GM03348 (cell line): ENCODE results near the gene HOXA10.

ENCODE experiments used
- DNase-seq: peaks from one replicate; pipeline ENCODE4 v3.0.0; 2012; ENCODE audit warnings: low spot score

The HOXA10 gene

GRCh38 chr7:27129729-27130539, 44.2 kb downstream of the HOXA10 start:
- DNase-seq = peak; percentile 79

DNA sequence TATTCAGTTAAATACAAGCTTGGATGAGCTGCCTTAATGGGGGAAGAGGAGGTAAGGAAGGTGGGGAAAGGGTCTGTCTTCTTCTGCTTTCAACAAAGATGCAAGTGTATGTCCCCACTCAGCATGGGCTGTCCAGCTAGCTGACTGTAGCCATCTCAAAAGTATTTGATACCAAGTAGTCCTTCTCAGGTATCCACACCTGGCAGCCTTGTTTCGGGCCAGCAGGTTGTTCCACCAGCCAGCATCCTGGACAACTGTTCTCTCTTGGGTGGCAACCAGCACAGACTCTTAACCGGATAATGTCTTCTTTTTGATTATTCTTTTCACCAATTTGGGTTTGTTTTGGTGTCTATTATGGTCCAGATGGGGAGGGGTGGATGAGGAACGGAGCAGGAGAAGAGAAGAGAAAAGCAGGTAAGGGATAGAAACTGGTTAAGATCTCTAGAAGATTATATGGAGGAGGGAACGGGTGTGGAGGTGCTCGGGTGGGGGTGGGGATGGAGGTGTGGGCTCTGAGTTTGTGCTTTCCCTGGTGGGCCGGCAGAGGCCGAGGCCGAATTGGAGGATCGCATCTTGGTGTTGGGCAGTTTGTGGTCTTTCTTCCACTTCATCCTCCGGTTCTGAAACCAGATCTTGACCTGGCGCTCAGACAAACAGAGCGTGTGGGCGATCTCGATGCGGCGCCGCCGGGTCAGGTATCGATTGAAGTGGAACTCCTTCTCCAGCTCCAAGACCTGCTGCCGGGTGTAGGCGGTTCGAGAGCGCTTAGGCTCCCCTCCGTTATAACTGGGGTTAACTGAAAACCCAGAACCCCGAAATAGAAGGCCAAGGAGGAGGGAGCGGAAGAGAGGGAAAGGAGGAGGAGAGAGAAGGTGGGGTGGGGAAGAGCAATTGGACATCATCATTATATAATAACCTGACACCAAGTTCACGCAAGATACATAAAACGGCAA, 45.1 kb downstream of the HOXA10 start:
- no peak for DNase-seq

DNA sequence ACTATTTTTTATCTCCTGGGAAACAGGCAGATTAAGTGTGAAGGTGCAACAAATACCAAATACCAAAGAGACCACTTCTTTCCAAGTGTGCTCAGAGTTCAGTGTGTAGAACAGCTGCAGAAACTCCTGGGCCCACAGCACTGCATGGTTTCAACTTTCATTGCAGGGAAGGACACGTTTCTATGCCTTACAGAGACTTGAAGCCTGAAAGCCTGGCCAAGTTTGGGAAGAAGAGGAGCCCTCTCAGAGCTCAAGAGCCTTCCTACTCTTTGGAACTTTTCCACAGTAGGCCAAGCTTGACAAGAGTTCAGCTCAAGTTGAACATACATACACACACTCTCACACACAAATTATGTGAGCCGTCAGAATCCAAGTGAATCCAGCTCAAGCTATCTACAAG, 46.1 kb downstream of the HOXA10 start:
- DNase-seq = no peak

DNA sequence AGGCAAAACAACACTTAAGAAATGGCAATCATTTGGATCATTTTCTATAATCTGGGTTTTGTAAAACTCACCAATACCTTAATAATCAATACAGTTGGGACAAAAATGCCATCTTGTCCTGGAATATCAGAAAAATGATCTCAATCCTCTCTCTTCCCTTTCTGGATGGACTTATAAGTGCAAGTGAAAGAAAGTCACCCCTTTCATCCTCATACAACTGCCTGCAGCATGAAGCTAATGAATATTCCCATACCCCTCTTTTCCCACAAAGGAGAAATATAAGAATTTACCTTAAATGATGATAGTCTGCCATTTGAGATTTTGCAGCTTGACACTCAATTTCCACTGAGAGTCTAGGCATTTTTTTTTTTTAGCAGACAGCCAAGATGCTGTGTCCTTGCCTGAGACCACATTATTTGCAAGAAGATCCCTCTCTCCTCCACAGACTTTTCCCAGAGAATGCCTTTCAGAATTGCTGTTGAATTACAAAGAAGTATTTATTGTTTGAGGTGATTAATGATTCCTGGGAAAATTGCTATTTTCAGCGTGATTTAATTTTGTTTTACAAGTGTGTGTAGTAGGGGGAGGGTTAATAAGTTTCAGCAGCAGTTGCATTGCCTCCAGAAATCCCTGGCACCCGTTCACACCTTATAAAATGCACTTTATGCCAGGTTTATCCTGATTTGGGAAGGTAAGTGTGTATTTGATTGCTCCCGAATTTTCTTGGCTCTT, 47.4 kb downstream of the HOXA10 start:
- no peak for DNase-seq

GRCh38 chr7:27125986-27126394, 48.1 kb downstream of the HOXA10 start:
- no peak for DNase-seq

- DNase-seq = no peak
Measured at GRCh38 chr7:27124902-27125689, 49.0 kb downstream of the HOXA10 start.

DNA sequence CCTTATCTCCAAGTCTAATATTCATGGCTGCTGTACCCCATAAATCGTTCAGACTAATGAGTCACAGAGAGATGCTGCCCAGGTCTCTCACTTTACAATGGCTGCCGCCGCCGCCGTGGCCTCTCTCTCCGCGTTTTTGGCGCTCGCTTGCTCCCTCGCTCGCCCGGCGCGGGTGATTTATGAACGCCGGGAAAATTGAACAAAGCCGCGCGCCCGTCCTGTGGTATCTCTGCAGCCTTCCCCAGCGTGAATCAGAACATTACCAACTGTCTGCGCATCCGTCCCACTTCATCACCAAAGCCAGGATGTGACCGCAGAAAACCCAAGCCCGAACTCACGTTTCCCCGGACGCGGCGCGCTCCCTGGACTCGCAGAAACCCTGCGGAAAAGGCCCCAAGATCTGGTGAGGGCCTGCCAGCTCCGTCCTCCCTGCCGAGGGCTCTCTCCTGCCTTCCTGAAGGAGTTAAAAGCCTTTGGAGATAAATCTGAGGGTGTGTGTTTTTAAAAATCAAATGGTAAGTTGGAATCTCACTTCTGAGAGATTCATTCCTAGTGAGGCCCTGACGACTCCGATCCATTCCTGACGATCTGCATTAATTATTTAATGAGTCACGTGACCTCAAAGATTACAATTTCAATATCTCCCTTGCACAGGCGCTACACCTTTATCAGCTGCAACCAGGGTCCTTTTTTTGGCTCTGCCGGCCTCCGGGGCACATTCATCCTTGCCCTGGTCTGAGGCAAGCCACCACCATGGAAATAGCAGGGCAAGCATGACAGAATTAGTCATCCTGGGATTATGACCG, 49.8 kb downstream of the HOXA10 start:
- no peak for DNase-seq

- no peak for DNase-seq
Measured at GRCh38 chr7:27123477-27124053, 50.6 kb downstream of the HOXA10 start.

- no peak for DNase-seq
Measured at GRCh38 chr7:27123007-27123476, 51.1 kb downstream of the HOXA10 start.

GRCh38 chr7:27122077-27122910, 51.8 kb downstream of the HOXA10 start:
- DNase-seq = no peak

GRCh38 chr7:27121684-27122076, 52.4 kb downstream of the HOXA10 start:
- no peak for DNase-seq
